Measurements from ENCODE around the gene RAP1GDS1.

The RAP1GDS1 gene

DNA sequence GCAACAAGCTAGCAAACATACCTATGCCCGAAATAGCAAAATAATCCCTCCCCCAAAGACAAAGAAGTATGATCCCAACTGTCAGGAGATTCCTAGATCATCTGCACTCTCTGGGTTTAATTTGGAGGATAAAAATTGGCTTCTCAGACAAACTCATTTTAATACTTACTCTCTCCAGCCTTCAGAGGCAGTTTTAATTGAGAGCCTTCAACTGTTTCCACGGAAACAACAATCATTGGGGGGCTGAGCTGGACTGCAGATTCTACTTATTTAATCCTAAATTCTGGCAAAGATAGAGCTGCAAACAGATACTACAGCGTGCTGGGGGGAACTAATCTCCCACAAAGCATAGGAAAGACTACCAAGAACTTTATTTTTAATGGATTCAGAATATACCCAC, 229.1 kb downstream of the RAP1GDS1 start:
- H3K4me3 ChIP-seq (ENCODE audit: low read depth, low read length): no peak overlapping the region
- TF ChIP-seq, protein P1, sequence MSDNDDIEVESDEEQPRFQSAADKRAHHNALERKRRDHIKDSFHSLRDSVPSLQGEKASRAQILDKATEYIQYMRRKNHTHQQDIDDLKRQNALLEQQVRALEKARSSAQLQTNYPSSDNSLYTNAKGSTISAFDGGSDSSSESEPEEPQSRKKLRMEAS (IDR thresholded peaks at IDR 0.05; ENCODE audit: low read depth, low read length): no peak
- TF ChIP-seq MYC (IDR thresholded peaks at IDR 0.05; ENCODE audit: low read depth, low read length): no peak
- no peak for TF ChIP-seq POLR2A (IDR thresholded peaks at IDR 0.05; ENCODE audit: extremely low read depth, insufficient read length)
- no peak for TF ChIP-seq CTCF (IDR thresholded peaks at IDR 0.05; ENCODE audit: low read depth, low read length)
- DNase-seq (ENCODE audit: low read depth): no peak

DNA sequence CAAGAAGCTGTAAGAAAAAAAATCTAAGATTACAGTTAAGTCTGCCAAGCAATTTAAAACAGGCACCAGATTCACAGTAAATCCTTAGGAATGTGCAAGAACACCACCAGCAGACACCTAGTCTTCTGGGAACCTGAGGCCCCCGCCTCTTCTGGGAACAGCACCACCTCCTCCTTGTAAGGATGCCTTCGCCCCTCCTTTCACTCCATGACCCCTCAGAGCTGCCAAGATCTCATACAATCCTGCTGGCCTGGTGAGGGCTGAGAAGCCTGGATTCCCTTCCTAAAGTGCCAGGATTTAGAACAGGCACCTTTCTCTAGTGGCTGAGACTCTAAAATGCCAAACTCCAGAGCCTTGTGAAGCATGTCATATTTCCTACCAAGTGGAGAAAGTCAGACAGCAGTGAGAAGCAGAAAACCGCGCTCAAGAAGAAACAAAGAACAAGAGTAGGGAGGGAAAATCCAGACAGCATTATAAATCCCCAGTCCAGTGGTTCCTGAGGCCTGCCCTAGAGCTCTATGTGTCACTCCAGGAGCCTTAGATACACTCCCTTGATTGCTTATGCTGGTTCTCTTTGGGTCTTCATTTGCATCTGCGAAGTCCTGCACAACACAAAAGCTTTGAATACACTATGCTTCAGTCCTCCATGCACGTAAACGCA, 230.8 kb downstream of the RAP1GDS1 start:
- TF ChIP-seq MYC (IDR thresholded peaks at IDR 0.05; ENCODE audit: low read depth, low read length) (no peak), CTCF (IDR thresholded peaks at IDR 0.05; ENCODE audit: low read depth, low read length) (no peak), POLR2A (IDR thresholded peaks at IDR 0.05; ENCODE audit: extremely low read depth, insufficient read length) (no peak)
- TF ChIP-seq, protein P1 (IDR thresholded peaks at IDR 0.05; ENCODE audit: low read depth, low read length): no peak
- DNase-seq (ENCODE audit: low read depth): no peak
- no peak overlapping the region for H3K4me3 ChIP-seq (ENCODE audit: low read depth, low read length)

GRCh38 chr4:98493296-98493695, 232.1 kb downstream of the RAP1GDS1 start:
- TF ChIP-seq MYC (IDR thresholded peaks at IDR 0.05; ENCODE audit: low read depth, low read length) (no peak), CTCF (IDR thresholded peaks at IDR 0.05; ENCODE audit: low read depth, low read length) (no peak), POLR2A (IDR thresholded peaks at IDR 0.05; ENCODE audit: extremely low read depth, insufficient read length) (no peak)
- TF ChIP-seq, protein P1 (IDR thresholded peaks at IDR 0.05; ENCODE audit: low read depth, low read length): no peak
- DNase-seq (ENCODE audit: low read depth): no peak
- H3K4me3 ChIP-seq (ENCODE audit: low read depth, low read length): no peak overlapping the region

Measured in NB4 (cell line).